ENCODE measurements around the gene ABI2. TPM values are rescaled to one million over a fixed set of nuclear protein-coding genes. Genes with fewer than 3 reads are reported as not detected.
A peak's percentile ranks its signal among the peaks of the same experiment; 100 is the strongest.

ABI2 gene
- total RNA-seq, 1 donor from 2014 or later = 101 TPM

DNA sequence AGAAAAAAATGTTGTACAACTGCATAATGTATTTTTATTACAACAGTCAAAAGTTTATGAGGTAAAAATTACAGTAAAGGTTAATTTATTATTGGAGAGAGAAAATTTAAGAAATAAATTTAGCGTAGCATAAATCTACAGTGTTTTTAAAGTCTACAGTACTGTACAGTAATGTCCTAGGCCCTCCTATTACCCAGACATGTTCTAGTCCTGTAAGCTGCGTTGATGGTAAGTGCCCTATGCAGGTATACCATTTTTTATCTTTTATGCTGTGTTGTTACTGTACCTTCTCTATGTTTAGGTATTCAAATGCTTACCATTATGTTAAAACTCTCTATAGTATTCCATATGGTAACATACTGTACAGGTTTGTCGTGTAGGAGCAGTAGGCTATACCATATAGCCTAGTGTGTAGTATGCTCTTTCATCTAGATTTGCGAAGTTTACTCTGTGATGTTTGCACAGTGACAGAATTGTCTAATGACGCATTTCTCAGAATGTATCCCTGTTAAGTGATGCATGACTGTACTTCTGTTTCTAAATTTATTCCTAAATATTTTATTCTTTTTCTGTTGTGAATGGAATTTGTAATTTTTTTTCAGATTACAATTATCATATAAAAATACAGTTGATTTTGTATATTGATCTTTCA is 24.5 kb downstream of the ABI2 start:
- H3K36me3 Mint-ChIP-seq (ENCODE audit: unreplicated experiment) = no peaks in the 10 kb centered on the region
- DNase-seq = no peak
- H3K27me3 Mint-ChIP-seq (ENCODE audit: unreplicated experiment) = no peaks in the 10 kb centered on the region
- no peaks in the 10 kb centered on the region for H3K4me1 Mint-ChIP-seq (ENCODE audit: low read depth, unreplicated experiment)
- TF ChIP-seq, protein P1, sequence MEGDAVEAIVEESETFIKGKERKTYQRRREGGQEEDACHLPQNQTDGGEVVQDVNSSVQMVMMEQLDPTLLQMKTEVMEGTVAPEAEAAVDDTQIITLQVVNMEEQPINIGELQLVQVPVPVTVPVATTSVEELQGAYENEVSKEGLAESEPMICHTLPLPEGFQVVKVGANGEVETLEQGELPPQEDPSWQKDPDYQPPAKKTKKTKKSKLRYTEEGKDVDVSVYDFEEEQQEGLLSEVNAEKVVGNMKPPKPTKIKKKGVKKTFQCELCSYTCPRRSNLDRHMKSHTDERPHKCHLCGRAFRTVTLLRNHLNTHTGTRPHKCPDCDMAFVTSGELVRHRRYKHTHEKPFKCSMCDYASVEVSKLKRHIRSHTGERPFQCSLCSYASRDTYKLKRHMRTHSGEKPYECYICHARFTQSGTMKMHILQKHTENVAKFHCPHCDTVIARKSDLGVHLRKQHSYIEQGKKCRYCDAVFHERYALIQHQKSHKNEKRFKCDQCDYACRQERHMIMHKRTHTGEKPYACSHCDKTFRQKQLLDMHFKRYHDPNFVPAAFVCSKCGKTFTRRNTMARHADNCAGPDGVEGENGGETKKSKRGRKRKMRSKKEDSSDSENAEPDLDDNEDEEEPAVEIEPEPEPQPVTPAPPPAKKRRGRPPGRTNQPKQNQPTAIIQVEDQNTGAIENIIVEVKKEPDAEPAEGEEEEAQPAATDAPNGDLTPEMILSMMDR (IDR thresholded peaks at IDR 0.05; ENCODE audit: partially characterized antibody, unreplicated experiment) = no peak
- H3K9me3 Mint-ChIP-seq (ENCODE audit: unreplicated experiment) = no peaks in the 10 kb centered on the region
- no peak overlapping the region for H3K4me3 Mint-ChIP-seq (ENCODE audit: unreplicated experiment)
- no peak overlapping the region for H3K27ac Mint-ChIP-seq (ENCODE audit: unreplicated experiment)

DNA sequence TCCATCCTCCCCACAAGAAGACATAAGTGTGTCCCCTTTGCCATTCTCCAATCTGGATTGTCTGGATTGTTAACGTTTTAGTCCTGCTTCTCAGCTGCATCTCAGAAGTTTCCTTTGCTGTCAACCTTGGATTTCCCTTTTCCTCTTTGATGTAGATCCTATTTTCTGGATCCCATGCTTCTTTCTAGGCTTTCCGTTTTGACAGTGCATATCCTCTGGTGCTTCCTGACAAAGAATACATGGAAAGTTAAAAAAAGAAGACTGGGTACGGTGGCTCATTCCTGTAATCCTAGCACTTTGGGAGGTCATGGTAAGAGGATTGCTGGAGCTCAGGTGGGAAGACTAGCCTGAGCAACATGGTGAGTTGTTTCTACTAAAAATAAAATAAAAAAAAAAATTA is 26.8 kb downstream of the ABI2 start:
- no peaks in the 10 kb centered on the region for H3K4me1 Mint-ChIP-seq (ENCODE audit: low read depth, unreplicated experiment)
- peaks cover 2% of the 10 kb centered on the region for H3K27me3 Mint-ChIP-seq (ENCODE audit: unreplicated experiment)
- H3K36me3 Mint-ChIP-seq (ENCODE audit: unreplicated experiment) = no peaks in the 10 kb centered on the region
- TF ChIP-seq, protein P1 (IDR thresholded peaks at IDR 0.05; ENCODE audit: partially characterized antibody, unreplicated experiment) = no peak
- H3K27ac Mint-ChIP-seq (ENCODE audit: unreplicated experiment) = no peak overlapping the region
- DNase-seq = no peak
- peaks cover 1% of the 10 kb centered on the region for H3K9me3 Mint-ChIP-seq (ENCODE audit: unreplicated experiment)
- H3K4me3 Mint-ChIP-seq (ENCODE audit: unreplicated experiment) = no peak overlapping the region

DNA sequence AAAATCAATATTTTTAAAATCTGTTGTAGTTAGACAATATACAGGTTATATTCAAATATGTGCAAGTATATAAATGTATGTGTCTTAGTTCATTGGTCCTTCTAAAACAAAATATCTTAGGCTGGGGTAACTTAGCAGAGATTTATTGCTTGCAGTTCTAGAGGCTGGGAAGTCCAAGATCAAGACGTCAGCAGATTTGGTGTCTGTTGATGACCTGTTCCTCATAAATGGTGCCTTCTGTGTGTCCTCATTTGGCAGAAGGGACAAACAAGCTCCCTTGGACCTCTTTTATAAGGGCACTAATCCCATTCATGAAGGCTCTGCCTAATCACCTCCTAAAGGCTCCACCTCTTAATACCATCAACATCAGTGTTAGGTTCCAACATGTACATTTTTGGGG is 31.3 kb downstream of the ABI2 start:
- H3K27me3 Mint-ChIP-seq (ENCODE audit: unreplicated experiment) = peaks cover 2% of the 10 kb centered on the region
- DNase-seq = no peak
- H3K4me3 Mint-ChIP-seq (ENCODE audit: unreplicated experiment) = no peak overlapping the region
- H3K27ac Mint-ChIP-seq (ENCODE audit: unreplicated experiment) = no peak overlapping the region
- peaks cover 1% of the 10 kb centered on the region for H3K9me3 Mint-ChIP-seq (ENCODE audit: unreplicated experiment)
- TF ChIP-seq, protein P1 (IDR thresholded peaks at IDR 0.05; ENCODE audit: partially characterized antibody, unreplicated experiment) = no peak
- H3K36me3 Mint-ChIP-seq (ENCODE audit: unreplicated experiment) = no peaks in the 10 kb centered on the region
- H3K4me1 Mint-ChIP-seq (ENCODE audit: low read depth, unreplicated experiment) = no peaks in the 10 kb centered on the region

DNA sequence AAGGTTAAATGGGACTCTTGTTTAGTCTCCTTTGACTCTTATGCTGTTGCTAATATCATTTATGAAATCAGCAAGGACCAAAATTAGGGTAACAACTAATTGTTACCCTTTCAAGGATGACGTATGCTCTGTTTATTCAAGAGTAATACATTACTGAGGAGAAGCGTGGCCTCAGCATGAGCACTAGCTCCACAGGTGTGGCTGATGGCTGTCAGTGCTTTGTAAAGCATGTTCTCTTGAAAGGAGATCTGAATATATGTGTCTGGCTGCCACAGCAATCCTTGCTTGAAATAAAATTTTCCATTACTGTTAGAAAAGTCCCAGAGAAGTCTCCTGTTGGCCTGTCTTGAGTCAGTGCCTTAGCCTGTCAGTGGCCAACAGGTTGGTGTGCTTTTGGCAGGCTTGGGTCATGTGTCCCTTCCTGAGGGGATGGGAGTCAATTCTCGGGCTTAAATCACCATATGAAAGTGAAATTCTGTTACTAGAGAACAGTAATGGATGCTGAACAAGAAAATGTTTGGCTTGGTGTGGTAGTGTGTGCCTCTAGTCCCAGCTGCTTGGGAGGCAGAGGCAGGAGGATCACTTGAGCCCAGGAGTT is 32.7 kb downstream of the ABI2 start:
- H3K27me3 Mint-ChIP-seq (ENCODE audit: unreplicated experiment) = peaks cover 2% of the 10 kb centered on the region
- no peaks in the 10 kb centered on the region for H3K36me3 Mint-ChIP-seq (ENCODE audit: unreplicated experiment)
- no peak overlapping the region for H3K27ac Mint-ChIP-seq (ENCODE audit: unreplicated experiment)
- H3K4me1 Mint-ChIP-seq (ENCODE audit: low read depth, unreplicated experiment) = no peaks in the 10 kb centered on the region
- no peak overlapping the region for H3K4me3 Mint-ChIP-seq (ENCODE audit: unreplicated experiment)
- peaks cover 1% of the 10 kb centered on the region for H3K9me3 Mint-ChIP-seq (ENCODE audit: unreplicated experiment)
- TF ChIP-seq, protein P1 (IDR thresholded peaks at IDR 0.05; ENCODE audit: partially characterized antibody, unreplicated experiment) = no peak
- DNase-seq = no peak

DNA sequence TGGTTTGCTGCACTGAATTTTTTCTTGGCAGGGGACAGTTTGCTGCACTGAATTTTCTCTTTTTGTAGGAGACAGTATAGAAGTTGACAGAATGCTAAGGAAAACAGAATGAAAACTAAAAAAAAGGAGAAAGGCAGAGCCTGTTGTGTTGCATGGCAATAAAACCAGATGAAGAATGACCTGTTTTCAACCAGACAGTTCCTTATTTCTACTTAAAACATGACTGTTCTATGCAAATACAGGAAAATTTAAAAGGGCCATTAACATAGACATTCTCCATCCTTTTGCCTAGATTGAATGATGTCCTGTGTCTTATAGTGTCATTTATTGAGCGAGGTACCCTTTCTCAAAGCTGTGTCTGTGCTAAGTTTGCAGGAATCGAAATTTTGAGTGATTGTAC is 33.3 kb downstream of the ABI2 start:
- H3K36me3 Mint-ChIP-seq (ENCODE audit: unreplicated experiment) = no peaks in the 10 kb centered on the region
- H3K4me1 Mint-ChIP-seq (ENCODE audit: low read depth, unreplicated experiment) = no peaks in the 10 kb centered on the region
- no peak for DNase-seq
- H3K4me3 Mint-ChIP-seq (ENCODE audit: unreplicated experiment) = no peak overlapping the region
- TF ChIP-seq, protein P1 (IDR thresholded peaks at IDR 0.05; ENCODE audit: partially characterized antibody, unreplicated experiment) = no peak
- H3K9me3 Mint-ChIP-seq (ENCODE audit: unreplicated experiment) = peaks cover 1% of the 10 kb centered on the region
- peak overlapping the region; percentile 15 for H3K27ac Mint-ChIP-seq (ENCODE audit: unreplicated experiment)
- H3K27me3 Mint-ChIP-seq (ENCODE audit: unreplicated experiment) = peaks cover 2% of the 10 kb centered on the region

All from glutamatergic neuron (in vitro differentiated cells).